ENCODE data around the gene SLC26A1. TPM values are rescaled to one million over a fixed set of nuclear protein-coding genes. Genes with fewer than 3 reads are reported as not detected.
"Not testable (repeated sequence)": the region's sequence is repeated elsewhere in the genome, so short reads cannot be mapped to it uniquely, and the experiment has no call there.

Gene SLC26A1
- total RNA-seq, 2 donors from 2014 or later = 0.37 TPM; not detected in 1

DNA sequence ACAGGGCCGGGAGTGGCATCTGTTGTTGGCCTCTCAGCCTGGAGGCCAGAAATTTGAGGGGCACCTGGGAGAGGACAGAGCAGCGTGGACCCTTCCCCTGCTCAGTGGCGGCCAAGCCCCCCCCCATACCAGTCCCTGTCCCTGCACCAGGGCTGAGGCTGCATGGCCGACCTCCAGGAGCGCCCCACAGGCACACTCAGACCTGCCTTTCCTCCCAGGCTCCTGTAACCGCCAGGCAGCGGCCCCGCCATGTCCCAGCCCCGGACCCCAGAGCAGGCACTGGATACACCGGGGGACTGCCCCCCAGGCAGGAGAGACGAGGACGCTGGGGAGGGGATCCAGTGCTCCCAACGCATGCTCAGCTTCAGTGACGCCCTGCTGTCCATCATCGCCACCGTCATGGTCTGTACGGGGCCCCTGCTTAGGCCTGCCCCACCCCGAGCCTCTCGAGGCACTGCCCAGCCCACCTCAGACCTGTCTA lies 45.7 kb downstream of the SLC26A1 start:
- Mint-ChIP-seq H3K27me3 (no peaks in the 10 kb centered on the region), H3K4me3 (no peak overlapping the region), H3K4me1 (peaks cover 10% of the 10 kb centered on the region), H3K36me3 (ENCODE audit: low read depth) (no peaks in the 10 kb centered on the region), H3K27ac (no peak overlapping the region), H3K9me3 (no peaks in the 10 kb centered on the region)
- no peak for ATAC-seq (replicated peaks)

DNA sequence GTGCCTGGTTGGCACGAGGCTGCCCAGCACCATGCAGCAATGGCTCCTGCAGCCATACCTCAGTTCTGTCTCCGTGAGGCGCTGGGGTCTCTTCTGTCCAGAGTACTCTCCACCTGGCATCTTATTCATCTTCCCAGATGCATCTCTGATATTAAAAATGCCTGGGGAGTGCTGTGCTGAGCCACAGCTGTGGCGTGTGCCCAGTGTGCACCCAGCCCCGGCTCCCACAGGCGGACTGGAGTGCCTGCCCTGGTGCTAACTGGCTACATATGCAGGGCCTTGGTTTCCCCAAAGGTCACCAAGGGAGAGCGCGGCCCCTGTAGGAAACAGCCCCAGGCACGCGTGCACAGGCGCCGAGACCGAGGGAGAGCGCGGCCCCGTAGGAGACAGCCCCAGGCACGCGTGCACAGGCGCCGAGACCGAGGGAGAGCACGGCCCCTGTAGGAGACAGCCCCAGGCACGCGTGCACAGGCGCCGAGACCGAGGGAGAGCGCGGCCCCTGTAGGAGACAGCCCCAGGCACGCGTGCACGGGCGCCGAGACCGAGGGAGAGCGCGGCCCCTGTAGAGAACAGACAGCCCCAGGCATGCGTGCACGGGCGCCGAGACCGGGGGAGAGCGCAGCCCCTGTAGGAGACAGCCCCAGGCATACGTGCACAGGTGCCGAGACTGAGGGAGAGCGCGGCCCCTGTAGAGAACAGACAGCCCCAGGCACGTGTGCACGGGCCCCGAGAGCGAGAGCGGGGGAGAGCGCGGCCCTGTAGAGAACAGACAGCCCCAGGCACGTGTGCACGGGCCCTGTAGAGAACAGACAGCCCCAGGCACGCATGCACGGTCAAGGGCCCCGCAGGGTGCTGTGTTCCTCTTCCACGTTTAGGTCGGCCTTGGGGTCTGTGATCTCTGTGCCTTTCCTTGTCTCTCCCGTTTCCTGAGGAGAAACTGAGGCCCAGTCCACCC lies 46.4 kb downstream of the SLC26A1 start:
- H3K4me3 Mint-ChIP-seq = no peak overlapping the region
- no peak for ATAC-seq (replicated peaks)
- H3K4me1 Mint-ChIP-seq = peaks cover 10% of the 10 kb centered on the region
- H3K36me3 Mint-ChIP-seq (ENCODE audit: low read depth) = no peaks in the 10 kb centered on the region
- H3K9me3 Mint-ChIP-seq = no peaks in the 10 kb centered on the region
- no peaks in the 10 kb centered on the region for H3K27me3 Mint-ChIP-seq
- no peak overlapping the region for H3K27ac Mint-ChIP-seq

- Mint-ChIP-seq H3K9me3 (no peaks in the 10 kb centered on the region), H3K27ac (no peak overlapping the region), H3K36me3 (ENCODE audit: low read depth) (no peaks in the 10 kb centered on the region), H3K4me3 (no peak overlapping the region), H3K27me3 (no peaks in the 10 kb centered on the region), H3K4me1 (peaks cover 10% of the 10 kb centered on the region)
- no peak for ATAC-seq (replicated peaks)
Observed at GRCh38 chr4:946103-946450, 47.1 kb downstream of the SLC26A1 start.

DNA sequence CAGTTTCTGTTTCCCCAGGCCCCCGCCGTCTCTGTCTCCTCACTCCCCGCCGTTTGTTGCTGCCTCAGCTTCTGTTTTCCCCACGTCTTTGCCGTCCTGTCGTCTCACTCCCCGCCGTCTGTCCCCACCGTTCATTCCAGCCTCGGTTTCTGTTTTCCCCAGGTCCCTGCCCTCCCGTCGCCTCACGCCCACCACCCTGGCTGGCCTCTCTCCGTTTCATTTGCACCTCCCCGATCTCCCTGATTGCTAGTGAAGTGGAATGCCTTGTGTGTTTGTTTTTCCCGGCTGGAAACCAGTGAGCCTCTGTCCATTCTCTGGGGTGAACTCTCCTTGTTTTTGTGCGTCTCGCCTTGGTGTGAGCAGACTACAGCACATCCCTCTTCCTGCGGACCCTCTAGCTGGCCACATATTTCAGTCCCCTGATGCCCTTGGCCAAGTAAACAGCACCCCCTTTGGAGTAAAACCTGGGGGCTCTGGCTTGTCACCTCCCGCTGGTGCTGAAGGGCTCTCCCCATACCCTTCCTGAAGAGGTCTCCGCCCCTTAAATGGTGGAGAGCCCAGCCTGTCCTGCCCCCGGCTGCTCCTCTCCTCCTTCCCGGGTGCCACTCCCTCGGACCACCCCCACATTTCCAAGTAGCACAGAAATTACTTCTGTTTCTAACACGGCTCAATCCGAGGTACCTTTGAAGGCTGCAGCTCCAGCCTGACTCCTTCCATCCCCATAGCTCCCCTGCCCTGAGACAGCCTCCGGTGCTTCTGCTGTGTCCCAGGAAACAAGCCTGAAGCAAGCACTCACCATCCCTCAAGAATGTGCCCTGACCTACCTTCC lies 47.7 kb downstream of the SLC26A1 start:
- H3K36me3 Mint-ChIP-seq (ENCODE audit: low read depth) = no peaks in the 10 kb centered on the region
- H3K27me3 Mint-ChIP-seq = no peaks in the 10 kb centered on the region
- no peak for ATAC-seq (replicated peaks)
- H3K27ac Mint-ChIP-seq = no peak overlapping the region
- H3K4me1 Mint-ChIP-seq = peaks cover 10% of the 10 kb centered on the region
- H3K9me3 Mint-ChIP-seq = no peaks in the 10 kb centered on the region
- no peak overlapping the region for H3K4me3 Mint-ChIP-seq

- not testable (repeated sequence) for H3K36me3 Mint-ChIP-seq (ENCODE audit: low read depth); H3K27ac Mint-ChIP-seq; H3K4me3 Mint-ChIP-seq; ATAC-seq (replicated peaks); H3K9me3 Mint-ChIP-seq; H3K4me1 Mint-ChIP-seq; H3K27me3 Mint-ChIP-seq
Observed at GRCh38 chr4:939508-939907, 53.7 kb downstream of the SLC26A1 start.

Other genes with a start within 250 kb of the SLC26A1 start
- 1 to 10 TPM in 1 of 2 donors, under 1 TPM in 1; 0.50 to 3.6 TPM for gene CPLX1, start 167.3 kb downstream of the SLC26A1 start, total RNA-seq
- 100 to 1,000 TPM; 108 to 129 TPM for gene GAK, start 61.1 kb downstream of the SLC26A1 start, total RNA-seq
- gene TMEM175, start 60.9 kb downstream of the SLC26A1 start, total RNA-seq = 1 to 10 TPM; 6.5 to 10.0 TPM
- 1 to 10 TPM; 4.8 to 9.0 TPM for gene DGKQ, start 19.8 kb downstream of the SLC26A1 start, total RNA-seq
- 10 to 100 TPM; 14.9 to 16.4 TPM for gene IDUA, start 6.4 kb downstream of the SLC26A1 start, total RNA-seq
- 10 to 100 TPM; 12.0 to 16.7 TPM for gene FGFRL1, start 18.2 kb upstream of the SLC26A1 start, total RNA-seq
- gene RNF212, start 120.2 kb upstream of the SLC26A1 start, total RNA-seq = 1 to 10 TPM; 1.3 to 3.7 TPM
- gene SPON2, start 179.2 kb upstream of the SLC26A1 start, total RNA-seq = 10 to 100 TPM; 17.3 to 18.7 TPM

Data from activated T-helper 17 cell treated with anti-CD3 and anti-CD28 coated beads, Interleukin-2, amount 50 U/mL, for 72 hours (primary cell).